ENCODE results near the gene SLBP. TPM values are rescaled to one million over a fixed set of nuclear protein-coding genes. Genes with fewer than 3 reads are reported as not detected.
"Not testable (repeated sequence)": the region's sequence is repeated elsewhere in the genome, so short reads cannot be mapped to it uniquely, and the experiment has no call there.

Gene SLBP
- total RNA-seq, 1 donor from 2014 or later = 132 TPM

DNA sequence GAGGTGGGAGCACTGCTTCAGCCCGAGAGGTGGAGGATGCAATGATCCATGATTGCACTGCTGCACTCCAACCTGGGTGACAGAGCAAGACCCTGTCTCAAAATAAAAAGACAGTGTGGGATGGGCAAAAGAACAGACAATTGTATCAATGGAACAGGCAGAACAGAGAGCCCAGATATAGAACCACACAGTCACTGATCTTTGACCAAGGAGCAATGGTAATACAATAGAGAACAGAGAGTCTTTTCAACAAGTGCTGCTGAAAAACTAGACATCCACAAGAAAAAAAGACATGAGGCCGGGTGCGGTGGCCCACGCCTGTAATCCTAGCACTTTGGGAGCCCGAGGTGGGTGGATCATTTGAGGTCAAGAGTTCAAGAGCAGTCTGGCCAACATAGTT is 33.9 kb downstream of the SLBP start:
- intact Hi-C loops (cut with micrococcal nuclease) = no loop called here

DNA sequence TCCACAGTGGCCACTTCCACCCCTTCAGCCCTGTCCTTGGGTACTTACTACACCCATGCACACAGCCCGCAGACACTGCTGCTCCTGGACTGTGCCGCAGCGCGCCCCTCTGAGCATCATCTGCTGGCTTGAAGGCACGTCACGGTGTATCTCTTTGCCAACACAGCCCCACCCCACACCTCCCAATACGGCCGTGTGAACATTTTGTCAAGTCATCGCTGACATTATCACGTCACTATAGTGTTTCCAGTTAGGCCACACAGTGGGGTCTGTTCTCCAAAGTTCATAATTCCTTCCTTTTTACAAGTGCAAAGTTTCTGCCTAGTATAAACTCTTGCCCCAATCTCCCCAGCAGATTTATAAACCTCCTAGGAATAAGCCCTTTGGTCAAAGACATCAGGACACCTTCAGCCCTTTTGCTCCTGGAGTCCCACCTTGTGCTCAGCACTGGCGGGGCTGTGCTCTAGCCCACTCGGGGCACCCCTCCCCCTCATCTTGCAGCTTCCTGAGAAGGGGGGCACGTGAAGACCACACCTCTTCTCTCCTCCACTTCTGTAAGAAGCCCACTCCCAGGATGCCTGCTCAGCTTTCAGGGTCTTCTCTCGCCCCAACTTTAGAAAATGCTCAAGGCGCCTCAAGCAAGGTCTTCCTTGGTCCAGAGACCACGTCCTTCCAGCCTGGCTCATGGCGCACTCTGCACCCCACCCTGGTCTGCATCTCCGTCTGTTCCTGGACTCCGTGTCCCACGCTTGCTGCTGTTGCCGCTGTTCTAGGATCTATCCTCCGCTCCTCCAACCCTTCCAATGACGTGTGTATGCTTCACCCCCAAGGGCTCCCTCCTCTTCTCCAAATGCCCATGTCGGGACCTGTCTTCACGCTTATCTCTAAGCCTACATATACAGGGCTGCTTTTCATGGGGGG is 35.3 kb downstream of the SLBP start:
- intact Hi-C loops (cut with micrococcal nuclease) = no loop called here

DNA sequence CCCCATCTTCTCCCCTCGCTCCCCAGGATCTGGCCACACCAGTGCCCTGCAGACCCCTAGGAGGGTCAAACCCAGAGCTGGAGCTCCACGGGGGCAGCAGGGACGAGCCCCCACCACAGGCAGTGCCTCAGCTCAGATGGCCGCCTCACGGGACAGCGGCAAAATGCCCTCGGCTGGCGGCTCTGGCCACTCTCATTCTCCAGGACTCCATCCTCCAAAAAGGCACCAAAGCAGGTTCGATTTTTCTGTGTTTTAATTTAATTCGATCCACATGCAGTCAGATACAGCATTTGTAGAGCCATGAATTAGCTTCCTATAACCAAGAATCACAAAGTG is 36.3 kb downstream of the SLBP start:
- intact Hi-C loops (cut with micrococcal nuclease) = no loop called here

DNA sequence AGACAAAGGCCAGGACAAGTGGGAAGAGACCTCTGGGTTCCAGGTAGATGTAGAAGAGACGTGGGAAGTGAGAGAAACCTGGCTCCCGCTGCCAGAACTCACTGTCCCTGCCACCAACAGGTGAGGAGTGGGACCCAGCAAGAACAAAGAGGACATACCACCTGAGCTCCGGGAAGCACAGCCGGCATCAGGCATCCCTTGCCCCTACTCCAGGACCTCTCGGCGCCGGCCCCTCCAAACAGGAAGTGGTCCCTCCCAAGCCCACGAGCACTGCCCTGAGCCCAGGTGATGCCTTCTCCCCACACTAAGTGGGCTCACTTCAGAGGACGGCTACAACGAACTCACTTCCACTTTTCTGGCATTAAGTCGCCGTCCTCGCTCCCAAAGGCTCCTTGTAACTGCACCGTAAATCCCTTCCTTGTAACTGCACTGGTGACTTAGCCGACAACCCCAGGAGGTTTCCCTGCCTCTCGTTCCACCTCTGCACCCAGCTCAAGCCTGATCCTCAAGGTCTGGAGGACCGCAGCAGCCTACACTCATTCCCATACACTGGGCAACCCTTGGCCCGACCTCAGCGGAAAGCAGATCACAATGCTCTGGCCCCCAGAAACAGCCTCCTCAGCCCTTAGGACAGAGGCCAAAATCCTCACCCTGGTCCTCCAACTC is 36.9 kb downstream of the SLBP start:
- intact Hi-C loops (cut with micrococcal nuclease) = no loop called here

DNA sequence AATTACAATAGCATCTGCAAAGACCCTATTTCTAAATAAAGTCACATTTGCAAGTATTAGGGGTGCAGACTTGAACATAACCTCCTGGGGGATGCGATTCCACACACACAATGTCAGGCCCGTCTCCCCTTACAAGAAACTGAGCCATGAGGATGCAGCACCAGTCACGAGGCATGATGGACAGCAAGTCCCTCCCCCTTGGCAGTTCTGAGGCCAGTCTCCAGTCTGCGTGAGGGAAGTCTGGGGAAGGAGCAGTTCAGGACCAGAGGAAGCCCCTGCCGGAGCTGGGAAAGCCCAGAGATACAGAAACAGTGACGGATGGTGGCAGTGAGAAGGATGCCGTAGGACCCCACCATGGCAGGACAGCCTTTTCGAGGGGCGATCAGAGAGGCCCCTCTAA is 37.4 kb downstream of the SLBP start:
- intact Hi-C loops (cut with micrococcal nuclease) = no loop called here

DNA sequence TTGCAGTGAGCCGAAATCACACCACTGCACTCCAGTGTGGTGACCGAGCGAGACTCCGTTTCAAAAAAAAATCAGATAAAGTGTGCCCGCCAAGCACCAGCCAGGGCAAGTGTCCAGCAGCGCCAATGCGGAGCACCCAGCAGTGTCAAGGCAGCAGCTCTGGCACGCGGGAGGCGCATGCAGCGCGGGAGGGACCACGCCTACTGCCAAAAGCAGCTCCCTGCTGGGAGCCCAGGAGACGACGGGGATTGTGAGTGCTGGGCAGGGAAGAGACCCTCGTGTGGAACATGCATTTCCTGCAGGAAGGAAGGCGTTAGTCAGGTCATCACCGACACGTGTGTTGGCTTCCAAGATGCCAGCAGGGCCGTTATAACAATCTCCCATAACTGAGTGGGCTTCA is 38.4 kb downstream of the SLBP start:
- intact Hi-C loops (cut with micrococcal nuclease) = no loop called here

DNA sequence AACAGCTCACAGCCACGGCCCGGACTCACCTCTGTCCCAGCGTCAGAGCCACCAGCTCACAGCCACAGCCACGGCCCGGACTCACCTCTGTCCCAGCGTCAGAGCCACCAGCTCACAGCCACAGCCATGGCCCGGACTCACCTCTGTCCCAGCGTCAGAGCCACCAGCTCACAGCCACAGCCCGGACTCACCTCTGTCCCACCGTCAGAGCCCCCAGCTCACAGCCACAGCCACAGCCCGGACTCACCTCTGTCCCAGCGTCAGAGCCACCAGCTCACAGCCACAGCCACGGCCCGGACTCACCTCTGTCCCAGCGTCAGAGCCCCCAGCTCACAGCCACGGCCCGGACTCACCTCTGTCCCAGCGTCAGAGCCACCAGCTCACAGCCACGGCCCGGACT is 41.1 kb downstream of the SLBP start:
- intact Hi-C loops (cut with micrococcal nuclease) = not testable (repeated sequence)

DNA sequence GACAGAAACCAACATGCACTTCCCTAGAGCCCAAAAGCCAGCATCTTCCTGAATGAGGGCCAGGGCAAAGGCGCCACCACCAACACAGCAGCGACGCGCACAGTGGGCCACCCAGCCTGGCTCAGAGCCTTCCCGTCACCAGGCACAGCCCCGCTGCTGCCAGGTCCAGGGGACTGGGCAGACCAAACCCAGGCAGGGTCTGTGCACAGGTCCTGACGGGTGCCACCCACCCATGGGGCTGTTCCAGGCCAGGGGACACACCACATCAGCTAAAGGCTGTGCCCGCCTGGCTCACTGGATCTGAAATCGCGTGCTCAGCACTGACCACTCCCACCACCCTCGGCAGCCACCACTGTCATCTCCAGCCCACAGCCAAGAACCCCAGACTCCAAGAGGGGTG is 41.8 kb downstream of the SLBP start:
- intact Hi-C loops (cut with micrococcal nuclease) = no loop called here

DNA sequence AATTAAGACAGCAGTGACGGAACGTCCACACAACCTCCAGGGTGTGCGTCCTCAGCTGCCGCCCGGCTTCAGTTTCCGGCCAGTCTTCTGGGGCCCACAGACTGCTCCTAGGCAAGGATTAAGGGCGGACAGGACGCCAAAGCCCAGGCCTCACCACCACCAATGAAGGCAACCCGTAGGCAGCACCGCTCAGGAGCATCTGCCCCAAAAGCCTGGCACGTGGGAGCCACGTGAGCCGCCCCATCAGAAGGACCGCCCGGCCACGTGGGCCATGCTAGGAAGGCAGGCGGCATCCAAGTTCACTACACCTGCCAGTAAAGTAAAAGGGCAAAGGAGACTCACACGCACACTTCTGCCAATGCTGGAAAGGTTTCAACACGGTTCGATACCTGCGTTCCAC is 42.3 kb downstream of the SLBP start:
- intact Hi-C loops (cut with micrococcal nuclease) = no loop called here

DNA sequence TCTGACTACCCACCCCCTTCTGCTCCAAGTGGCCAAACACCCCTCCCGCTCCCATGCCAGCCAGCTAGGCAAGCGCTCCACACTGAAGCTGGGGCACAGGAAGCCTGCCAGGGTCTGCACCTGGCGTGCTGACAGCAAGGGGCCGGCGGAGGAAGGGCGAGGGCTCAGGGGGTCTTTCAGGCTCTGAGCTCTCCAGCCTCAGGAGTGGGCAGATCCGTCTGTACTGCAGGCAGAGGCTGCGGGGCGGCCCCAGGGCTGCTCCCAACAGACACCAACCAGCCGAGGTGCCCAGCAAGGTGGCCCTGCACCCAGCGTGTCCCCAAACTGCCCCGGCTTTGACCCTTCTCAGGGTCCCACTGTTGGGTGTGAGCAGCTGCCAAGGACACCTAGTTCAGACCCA is 42.8 kb downstream of the SLBP start:
- intact Hi-C loops (cut with micrococcal nuclease) = no loop called here

DNA sequence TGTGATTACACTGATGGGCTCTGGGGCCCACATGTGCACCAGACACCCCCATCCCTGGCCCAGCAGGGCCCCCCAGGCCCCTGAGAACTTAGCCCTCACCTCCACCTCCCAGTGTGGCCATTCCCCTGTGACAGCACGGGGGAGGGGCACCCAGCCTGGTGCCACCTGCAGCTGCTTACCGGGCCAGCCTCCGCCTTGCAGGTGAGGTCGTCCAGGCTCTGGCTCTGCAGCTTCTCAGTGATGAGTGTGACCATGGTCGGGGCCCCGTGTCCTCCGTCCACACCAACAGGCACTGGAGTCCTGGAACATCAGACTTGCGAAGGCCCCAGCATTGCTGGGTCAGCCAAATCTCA is 43.7 kb downstream of the SLBP start:
- intact Hi-C loops (cut with micrococcal nuclease) = no loop called here

DNA sequence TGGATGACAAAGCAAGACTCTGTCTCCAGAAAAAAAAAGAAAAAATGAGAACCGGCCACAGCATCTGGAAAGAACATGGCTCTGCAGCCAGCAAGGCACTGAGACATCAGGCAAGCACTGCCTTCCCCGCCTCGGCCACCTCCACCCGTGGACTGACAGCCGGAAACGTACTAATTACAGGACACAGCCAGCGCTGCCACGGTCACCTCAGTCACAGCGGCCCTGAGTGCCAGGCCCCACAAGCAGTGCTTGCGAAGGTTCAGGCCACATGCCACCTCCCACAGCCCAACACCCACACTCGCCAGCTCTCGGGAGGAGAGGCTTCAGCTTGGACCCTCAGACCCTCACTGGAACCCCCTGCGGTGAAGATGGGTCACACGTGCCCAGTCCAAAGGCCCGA is 44.8 kb downstream of the SLBP start:
- intact Hi-C loops (cut with micrococcal nuclease) = no loop called here

DNA sequence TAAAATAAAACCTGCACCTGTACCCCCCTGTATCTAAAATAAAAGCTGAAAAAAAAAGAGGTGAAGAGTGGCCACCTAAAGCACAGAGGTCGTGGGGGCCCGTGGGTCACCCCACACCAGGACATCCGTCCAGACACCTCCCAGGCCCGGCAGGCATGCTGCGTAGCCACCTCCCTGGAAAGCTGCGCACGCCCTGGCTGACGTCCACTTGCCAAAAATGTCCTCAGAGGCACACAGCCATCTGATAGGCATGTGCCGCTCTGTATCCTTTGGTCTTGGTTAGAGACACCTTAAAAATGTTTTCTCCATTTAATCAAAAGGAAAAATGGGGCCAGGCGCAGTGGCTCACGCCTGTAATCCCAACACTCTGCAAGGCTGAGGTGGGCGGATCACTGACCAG is 45.7 kb downstream of the SLBP start:
- intact Hi-C loops (cut with micrococcal nuclease) = no loop called here

DNA sequence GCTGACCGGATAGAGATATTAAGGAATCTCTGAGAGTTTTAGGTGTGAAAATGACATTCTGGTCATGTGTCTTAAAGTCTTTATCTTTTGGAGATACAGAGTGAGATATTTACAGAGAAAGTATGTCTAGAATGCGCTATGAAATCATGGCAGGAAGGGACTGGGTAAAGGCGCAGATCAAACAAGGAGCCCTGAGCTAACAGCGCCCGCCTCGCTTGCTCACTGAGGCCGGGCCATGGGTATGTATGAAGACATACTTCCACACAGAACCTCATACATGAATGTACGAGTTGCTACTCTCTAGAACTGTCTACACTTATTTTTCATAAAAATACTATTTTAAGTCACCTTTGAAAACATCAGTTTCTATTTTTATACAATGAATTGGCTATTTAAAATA is 48.0 kb downstream of the SLBP start:
- intact Hi-C loops (cut with micrococcal nuclease) = no loop called here

DNA sequence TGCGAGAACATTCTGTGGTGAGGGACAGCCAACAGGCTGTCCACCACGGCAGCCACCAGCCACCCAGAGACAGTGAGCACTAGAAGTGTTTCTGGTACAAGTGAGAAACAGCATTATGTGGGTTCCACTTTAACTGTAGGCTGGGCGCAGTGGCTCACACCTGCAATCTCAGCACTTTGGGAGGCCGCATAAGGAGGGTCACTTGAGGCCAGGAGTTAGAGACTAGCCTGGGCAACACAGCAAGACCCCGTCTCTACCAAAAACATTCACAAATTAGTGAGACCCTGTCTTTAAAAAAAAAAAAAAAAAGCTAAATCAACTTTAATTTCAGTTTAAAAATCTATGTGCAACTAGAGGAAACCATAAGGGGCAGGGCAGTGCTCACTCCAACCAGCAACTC is 48.6 kb downstream of the SLBP start:
- intact Hi-C loops (cut with micrococcal nuclease) = no loop called here

DNA sequence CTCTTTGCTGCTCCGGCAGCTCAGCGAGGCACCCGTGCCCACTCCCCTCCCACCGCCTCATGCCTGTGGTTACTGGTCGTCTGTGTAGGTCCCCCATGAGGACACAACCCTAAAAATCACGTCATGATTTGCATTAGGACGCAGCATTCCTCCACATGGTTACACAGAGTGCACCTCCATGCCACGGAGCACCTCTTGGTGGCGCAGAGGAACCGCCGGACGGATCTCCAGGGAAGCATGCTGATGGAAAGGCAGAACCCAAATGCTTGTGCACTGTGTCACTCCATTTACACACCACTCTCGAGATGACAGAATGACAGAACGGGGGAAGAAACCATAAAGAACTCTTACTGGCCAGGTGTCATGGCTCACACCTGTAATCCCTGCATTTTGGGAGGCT is 50.4 kb downstream of the SLBP start:
- intact Hi-C loops (cut with micrococcal nuclease) = no loop called here

DNA sequence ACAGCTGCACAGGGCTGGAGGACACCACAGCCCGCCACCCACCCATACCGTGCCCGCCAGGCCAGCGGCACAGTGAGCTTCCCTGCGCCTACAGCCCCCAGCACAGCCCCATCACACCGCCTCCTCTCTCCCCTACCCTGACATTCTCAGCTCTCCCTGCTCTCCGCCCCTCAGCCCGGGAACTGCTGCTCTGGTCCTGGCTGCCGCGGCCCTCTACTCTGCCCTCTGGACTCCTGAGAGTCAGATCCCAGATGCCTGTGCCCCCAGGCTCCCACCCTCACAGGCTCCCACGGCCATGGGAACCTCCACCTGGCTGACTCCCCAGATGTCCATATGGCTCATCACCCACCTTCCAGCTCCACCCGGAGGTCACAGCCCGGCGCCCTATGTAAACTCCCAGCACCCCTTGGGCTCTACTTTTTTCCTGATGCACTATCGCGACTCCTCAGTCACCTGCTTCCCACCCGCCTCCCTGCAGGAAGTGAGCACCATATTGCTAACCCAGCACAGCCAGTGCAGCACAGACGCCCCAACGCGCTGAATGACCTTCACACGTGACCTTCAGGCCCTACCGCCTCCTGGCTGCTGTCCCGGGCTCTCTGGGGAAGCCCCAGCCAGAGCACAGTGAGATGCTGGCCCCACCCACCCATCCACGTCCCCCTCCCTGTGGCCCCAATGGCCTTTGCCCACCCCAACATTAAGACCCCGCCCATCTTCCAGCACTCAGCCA is 51.0 kb downstream of the SLBP start:
- intact Hi-C loops (cut with micrococcal nuclease) = no loop called here

DNA sequence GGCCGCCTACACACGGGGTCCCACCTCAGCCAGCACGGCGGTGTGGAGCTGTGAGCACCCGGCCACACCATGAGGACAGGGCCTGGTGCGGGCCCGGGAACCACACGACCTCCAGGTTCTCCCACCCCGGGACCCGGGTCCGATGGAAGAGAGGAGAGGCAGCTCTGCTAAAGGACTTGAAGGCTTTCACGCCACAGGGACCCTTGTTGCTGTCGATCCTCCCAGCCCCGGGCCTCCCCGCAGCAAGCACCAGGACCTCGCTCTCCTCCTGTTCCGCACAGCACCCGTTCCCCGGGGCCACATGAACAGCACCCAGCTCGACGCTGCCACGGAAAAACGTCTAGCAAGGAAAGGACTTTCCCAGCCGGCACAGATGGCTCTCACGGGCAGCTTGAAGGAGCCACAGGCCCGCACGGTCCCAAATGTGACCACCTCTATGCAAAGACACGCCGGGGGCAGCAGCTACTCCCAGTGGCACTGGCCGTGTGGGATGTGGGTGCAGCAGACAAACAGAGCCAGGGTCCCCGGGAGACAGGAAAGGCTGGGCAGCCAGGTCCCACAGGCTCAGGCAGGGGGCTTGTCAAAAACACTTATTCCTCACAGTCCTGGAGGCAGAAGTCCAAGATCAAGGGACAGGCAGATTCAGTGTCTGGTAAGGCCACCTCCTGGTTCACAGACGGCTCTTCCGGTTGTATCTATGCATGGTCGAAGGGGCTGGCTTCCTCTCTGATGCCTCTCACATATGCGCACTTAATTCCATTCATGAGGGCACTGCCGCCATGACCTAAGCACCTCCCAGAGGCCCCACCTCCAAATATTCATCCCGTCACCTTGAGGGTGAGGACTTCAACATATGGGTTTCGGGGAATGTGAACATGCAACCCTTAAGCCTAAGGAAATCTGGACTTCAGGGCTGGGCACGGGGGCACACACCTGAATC is 52.7 kb downstream of the SLBP start:
- intact Hi-C loops (cut with micrococcal nuclease) = no loop called here

DNA sequence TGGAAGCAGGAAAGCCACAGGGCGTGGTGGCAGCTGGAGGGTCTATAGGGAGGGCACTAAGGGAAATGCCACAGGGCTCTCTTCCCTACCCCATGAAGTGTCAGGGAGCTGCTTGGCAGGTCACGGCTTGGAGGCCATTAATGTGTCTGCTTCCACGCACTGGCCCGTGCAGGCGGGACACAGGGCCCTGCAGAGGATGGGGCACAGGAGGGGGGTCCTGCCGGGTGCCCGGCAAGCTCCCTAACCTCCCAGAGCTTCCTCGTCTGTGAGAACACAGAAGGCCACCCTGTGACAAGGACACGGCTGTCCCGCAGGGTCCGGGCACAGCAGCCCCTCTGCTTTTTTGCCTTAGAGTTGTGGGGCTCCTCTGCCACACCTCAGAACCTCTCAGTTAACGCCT is 53.5 kb downstream of the SLBP start:
- intact Hi-C loops (cut with micrococcal nuclease) = no loop called here

DNA sequence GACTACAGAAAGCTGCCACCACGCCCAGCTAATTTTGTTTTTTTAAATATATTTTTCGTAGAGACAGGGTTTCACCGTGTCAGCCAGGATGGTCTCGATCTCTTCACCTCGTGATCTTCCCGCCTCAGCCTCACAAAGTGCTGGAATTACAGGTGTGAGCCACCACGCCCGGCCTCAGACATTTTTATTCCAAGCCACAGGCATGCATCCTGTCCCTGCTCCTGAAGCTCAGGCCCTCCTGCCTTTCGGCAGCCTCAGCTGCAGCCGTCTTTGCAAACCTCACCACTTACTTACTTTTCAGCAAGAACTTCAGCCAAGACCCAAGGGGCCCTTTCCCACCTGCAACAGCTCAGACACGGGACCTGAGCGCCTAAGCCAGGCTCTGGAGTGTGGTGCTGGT is 54.0 kb downstream of the SLBP start:
- intact Hi-C loops (cut with micrococcal nuclease) = no loop called here

DNA sequence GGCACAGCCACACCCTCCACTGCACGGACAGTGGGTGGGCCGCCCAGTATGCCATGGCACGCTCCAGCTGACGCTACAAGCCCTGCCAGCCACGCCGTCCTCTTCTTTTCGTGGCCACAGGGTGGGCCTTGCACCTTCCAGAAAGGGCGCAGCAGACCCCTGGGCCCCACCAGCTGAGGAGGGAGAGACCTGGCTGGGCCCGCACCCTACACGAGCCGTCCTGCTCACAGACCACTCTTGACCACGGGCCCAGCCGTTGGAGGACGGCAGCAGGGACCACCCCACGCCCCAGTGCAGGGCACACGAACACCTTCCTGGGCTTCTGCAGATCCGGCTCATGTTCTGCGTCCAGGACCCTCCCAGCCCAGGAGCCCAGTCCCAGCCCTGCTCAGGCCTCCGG is 55.1 kb downstream of the SLBP start:
- intact Hi-C loops (cut with micrococcal nuclease) = no loop called here

All from T-helper 2 cell treated with Interferon-gamma antibody and Interleukin-4, amounts not matched to agents 100 ng/mL and 5 ng/mL, for 36 hours (primary cell).